ENCODE measurements around the gene AGPS.
"Not testable (repeated sequence)": the region's sequence is repeated elsewhere in the genome, so short reads cannot be mapped to it uniquely, and the experiment has no call there.

AGPS gene

GRCh38 chr2:177476897-177477296, 84.3 kb downstream of the AGPS start:
- no peak for DNase-seq

- no peak for DNase-seq
Observed at GRCh38 chr2:177478029-177478428, 85.5 kb downstream of the AGPS start.

GRCh38 chr2:177478907-177479306, 86.3 kb downstream of the AGPS start:
- DNase-seq = no peak

- DNase-seq = no peak
Observed at GRCh38 chr2:177482195-177482594, 89.6 kb downstream of the AGPS start.

GRCh38 chr2:177483531-177483930, 91.0 kb downstream of the AGPS start:
- no peak for DNase-seq

- no peak for DNase-seq
Observed at GRCh38 chr2:177484180-177484795, 91.7 kb downstream of the AGPS start.

GRCh38 chr2:177485657-177486056, 93.1 kb downstream of the AGPS start:
- not testable (repeated sequence) for DNase-seq

GRCh38 chr2:177489719-177490301, 97.2 kb downstream of the AGPS start:
- no peak for DNase-seq

- no peak for DNase-seq
Observed at GRCh38 chr2:177495945-177496344, 103.4 kb downstream of the AGPS start.

- no peak for DNase-seq
Observed at GRCh38 chr2:177496921-177497320, 104.3 kb downstream of the AGPS start.

GRCh38 chr2:177501186-177501585, 108.6 kb downstream of the AGPS start:
- DNase-seq = no peak

- DNase-seq = no peak
Observed at GRCh38 chr2:177506505-177506904, 113.9 kb downstream of the AGPS start.

GRCh38 chr2:177506998-177507397, 114.4 kb downstream of the AGPS start:
- DNase-seq = no peak

- DNase-seq = no peak
Observed at GRCh38 chr2:177516824-177517544, 124.4 kb downstream of the AGPS start.

- DNase-seq = no peak
Observed at GRCh38 chr2:177518754-177519153, 126.2 kb downstream of the AGPS start.

- DNase-seq = no peak
Observed at GRCh38 chr2:177519534-177520115, 127.1 kb downstream of the AGPS start.

GRCh38 chr2:177520324-177520723, 127.8 kb downstream of the AGPS start:
- no peak for DNase-seq

GRCh38 chr2:177523781-177524180, 131.2 kb downstream of the AGPS start:
- no peak for DNase-seq

GRCh38 chr2:177525351-177525924, 132.9 kb downstream of the AGPS start:
- DNase-seq = no peak

- DNase-seq = no peak
Observed at GRCh38 chr2:177528351-177528933, 135.9 kb downstream of the AGPS start.

- DNase-seq = no peak
Observed at GRCh38 chr2:177529166-177529565, 136.6 kb downstream of the AGPS start.

- DNase-seq = no peak
Observed at GRCh38 chr2:177530561-177530960, 138.0 kb downstream of the AGPS start.

- DNase-seq = no peak
Observed at GRCh38 chr2:177531706-177532105, 139.1 kb downstream of the AGPS start.
